KOPT-K1 (cell line): Measurements from ENCODE around the gene ARFGAP1.
A peak's percentile ranks its signal among the peaks of the same experiment; 100 is the strongest.

Experiments
- H3K27ac ChIP-seq: fragments of 200-600 bp; sonication (generic); 2 replicates; pipeline ENCODE4 v1.5.1; 2016; ENCODE audit warnings: antibody characterized with exemption, mild to moderate bottlenecking, low read depth, low read length; ENCODE audit not compliant: poor library complexity, severe bottlenecking
- H3K36me3 ChIP-seq: fragments of 200-600 bp; sonication (generic); 2 replicates; pipeline ENCODE4 v1.5.1; 2017; ENCODE audit warnings: antibody characterized with exemption, mild to moderate bottlenecking, low read length, moderate library complexity; ENCODE audit not compliant: insufficient read depth
- H3K9me3 ChIP-seq: fragments of 200-600 bp; sonication (generic); 2 replicates; pipeline ENCODE4 v1.5.1; 2017; ENCODE audit warnings: antibody characterized with exemption, low read length, mild to moderate bottlenecking; ENCODE audit not compliant: insufficient read depth, poor library complexity, severe bottlenecking

Gene ARFGAP1

DNA sequence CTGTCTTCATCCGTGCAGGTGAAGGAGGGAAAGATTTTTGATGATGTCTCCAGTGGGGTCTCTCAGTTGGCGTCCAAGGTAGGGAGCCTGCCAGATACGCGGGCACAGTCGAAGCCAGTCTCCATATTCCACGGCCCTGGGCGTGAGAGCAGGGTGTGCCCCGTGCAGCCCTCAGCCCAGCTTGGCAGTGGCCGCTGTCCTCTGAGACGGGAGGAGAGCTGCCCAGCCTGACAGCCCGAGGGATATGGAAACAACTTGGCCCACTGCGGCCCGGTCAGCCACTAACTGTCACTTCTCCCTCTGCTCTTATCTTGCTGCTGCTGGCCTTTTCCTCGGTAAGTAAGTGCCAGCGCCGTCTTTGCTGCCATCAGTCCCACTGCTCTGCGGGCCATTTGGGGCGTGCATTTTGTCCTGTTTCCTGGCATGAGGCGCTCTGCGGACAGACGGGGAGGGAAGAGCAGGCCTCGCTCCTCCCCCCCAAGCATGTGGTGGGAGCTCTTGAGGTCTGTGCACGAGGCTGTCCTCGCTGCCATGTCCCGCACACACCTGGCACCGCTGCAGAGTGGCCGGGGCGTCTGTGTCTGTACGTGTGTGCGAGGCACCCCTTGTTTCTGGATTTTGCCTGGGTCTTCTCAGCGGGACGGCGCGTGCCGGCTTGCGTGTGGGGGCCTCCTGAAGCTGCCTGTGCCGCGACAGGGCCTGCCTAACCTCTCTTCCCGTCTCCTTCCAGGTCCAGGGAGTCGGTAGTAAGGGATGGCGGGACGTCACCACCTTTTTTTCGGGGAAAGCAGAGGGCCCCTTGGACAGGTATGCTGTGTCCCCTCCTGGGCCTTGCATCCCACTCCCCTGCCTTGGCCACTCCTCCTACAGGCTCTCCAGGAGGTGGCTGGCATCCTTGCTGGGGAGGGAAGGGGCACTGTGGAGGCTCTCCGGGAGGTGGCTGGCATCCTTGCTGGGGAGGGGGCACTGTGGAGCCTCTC, 13.3 kb downstream of the ARFGAP1 start:
- Histone ChIP-seq H3K9me3 (no peaks in the 10 kb centered on the region), H3K27ac (peak overlapping the region; percentile 97), H3K36me3 (peaks cover 74% of the 10 kb centered on the region)

- peaks cover 63% of the 10 kb centered on the region for H3K36me3 ChIP-seq
- H3K9me3 ChIP-seq: no peaks in the 10 kb centered on the region
- H3K27ac ChIP-seq: no peak overlapping the region
These were observed 14.4 kb downstream of the ARFGAP1 start for GRCh38 chr20:63286781-63287696.

GRCh38 chr20:63287697-63288580, 15.3 kb downstream of the ARFGAP1 start:
- Histone ChIP-seq H3K27ac (no peak overlapping the region), H3K36me3 (peaks cover 56% of the 10 kb centered on the region), H3K9me3 (no peaks in the 10 kb centered on the region)

DNA sequence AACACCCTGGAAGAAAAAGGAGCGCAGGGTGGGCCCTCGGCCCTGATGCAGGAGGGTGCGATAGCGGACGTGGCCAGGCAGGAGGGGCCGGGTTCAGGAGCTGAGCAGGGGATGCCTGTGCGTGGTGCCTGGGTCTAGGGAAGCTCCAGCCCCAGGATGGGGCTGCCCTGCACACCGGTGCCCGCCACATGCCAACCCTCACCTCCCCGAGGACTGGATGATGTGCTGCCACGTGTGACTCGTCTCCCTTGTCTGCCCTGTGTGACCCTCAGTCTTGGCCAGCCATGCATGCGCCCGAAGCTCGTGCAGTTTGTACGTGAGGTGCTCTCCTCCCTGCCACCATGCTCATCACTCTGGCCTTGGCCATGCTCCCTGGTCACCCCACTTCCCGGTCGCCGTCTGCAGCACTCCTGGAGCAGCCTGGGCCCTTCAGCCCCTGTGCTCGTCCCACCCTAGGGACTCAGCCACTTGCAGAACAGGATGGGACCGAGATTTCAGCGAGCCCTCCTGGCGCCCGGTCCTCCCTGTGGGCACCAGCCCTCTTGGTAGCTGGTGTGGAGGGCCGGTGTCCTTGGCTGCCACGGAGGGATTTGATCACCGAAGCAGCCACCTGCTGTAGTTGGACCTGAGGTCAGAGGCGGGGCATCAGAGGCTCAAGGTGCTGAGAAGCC, 16.1 kb downstream of the ARFGAP1 start:
- peaks cover 51% of the 10 kb centered on the region for H3K36me3 ChIP-seq
- H3K27ac ChIP-seq: no peak overlapping the region
- no peaks in the 10 kb centered on the region for H3K9me3 ChIP-seq

GRCh38 chr20:63289311-63290135, 16.9 kb downstream of the ARFGAP1 start:
- Histone ChIP-seq H3K36me3 (peaks cover 51% of the 10 kb centered on the region), H3K27ac (no peak overlapping the region), H3K9me3 (no peaks in the 10 kb centered on the region)

GRCh38 chr20:63290136-63290676, 17.6 kb downstream of the ARFGAP1 start:
- H3K36me3 ChIP-seq: peaks cover 51% of the 10 kb centered on the region
- no peaks in the 10 kb centered on the region for H3K9me3 ChIP-seq
- no peak overlapping the region for H3K27ac ChIP-seq

DNA sequence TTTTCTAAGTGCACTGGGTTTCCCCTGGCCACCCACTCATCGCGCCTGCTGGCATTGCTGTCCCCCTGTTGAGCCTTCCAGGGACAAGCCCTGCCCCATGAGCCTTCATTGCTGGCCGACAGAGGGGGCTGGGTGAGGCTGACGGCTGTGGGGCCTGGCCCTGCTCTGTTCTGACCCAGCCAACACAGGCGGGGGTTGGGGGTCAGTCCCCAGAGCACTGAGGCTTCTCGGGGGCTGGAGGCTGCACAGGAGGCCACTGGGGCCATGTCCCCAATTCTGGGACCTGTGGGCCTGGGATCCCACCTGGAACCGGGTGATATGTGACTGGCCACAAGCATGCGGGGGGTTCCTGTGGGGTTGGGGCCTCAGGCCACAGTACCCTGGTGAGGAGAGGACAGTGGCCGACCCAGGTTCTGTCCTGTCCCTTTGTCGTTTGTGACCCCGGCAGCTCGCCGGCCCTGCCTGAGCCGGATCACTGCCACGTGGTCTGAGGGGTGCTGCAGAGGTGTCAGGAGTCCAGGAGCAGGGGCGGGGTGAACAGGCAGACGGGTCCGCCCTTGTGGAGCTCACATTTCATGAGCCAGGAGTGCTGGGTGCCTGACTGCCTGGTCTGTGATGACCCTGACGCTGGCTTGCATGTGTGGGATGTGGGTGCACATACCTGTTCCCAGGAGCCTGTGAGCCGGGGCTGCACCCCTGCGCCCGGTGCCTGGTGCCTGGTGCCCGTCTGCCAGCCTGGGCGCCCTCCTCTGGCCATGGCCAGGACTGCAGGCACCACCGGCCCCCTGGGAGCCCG, 18.3 kb downstream of the ARFGAP1 start:
- H3K36me3 ChIP-seq: peaks cover 46% of the 10 kb centered on the region
- no peaks in the 10 kb centered on the region for H3K9me3 ChIP-seq
- H3K27ac ChIP-seq: no peak overlapping the region

GRCh38 chr20:63291811-63292210, 19.2 kb downstream of the ARFGAP1 start:
- Histone ChIP-seq H3K36me3 (peaks cover 38% of the 10 kb centered on the region), H3K9me3 (no peaks in the 10 kb centered on the region), H3K27ac (no peak overlapping the region)

DNA sequence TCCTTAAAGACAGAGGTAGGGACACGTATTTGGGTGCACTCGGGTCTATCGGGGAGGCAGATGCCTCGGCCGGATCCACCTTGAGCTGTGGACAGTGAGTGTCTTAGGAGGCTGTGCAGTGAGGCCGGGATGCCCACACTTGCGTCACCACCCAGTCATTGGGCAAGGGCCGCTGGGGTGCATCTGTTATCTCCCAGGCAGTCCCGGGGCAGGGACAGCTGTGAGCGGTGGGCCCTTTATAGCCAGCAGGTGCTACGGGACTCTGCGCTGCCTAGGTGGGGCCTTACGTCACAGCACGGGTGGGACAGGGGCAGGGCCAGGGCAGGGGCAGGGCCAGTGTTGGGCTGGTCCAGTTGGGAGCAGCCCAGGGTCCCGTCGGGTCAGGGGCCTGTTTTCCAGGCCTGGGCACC, 19.7 kb downstream of the ARFGAP1 start:
- Histone ChIP-seq H3K27ac (no peak overlapping the region), H3K36me3 (peaks cover 33% of the 10 kb centered on the region), H3K9me3 (no peaks in the 10 kb centered on the region)

GRCh38 chr20:63292904-63293303, 20.3 kb downstream of the ARFGAP1 start, which contains the start of gene COL20A1:
COL20A1 (plus strand) TSS chr20:63293186; CDS start chr20:63295108, 1,922 bp downstream.
- H3K27ac ChIP-seq: no peak within 1 kb of the TSS

DNA sequence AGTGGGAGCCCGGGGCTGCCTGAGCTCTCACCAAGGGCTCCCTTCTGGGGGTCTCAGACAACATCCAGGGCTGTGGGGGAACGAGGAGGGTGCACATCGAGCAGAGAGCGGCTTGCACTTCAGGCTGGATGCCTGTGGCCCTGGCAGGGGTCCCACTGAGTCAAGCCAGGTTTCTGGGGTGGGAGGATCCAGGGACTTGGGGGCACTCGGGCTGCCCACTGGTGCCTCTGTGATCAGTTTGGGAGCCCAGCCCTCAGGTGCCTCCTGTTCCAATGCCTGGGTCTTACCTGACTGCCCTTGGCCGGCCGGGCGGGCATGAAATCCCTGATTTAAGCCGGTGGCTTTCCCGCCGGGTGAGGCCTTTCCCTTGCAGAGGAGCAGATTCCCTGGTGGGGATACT, 20.8 kb downstream of the ARFGAP1 start:
- Histone ChIP-seq H3K9me3 (no peaks in the 10 kb centered on the region), H3K36me3 (peaks cover 22% of the 10 kb centered on the region)

More at GRCh38 chr20:63292904-63293303, 20.3 kb downstream of the ARFGAP1 start, which contains the start of gene COL20A1:
- H3K36me3 ChIP-seq: peaks cover 27% of the 10 kb centered on the region
- H3K9me3 ChIP-seq: no peaks in the 10 kb centered on the region

DNA sequence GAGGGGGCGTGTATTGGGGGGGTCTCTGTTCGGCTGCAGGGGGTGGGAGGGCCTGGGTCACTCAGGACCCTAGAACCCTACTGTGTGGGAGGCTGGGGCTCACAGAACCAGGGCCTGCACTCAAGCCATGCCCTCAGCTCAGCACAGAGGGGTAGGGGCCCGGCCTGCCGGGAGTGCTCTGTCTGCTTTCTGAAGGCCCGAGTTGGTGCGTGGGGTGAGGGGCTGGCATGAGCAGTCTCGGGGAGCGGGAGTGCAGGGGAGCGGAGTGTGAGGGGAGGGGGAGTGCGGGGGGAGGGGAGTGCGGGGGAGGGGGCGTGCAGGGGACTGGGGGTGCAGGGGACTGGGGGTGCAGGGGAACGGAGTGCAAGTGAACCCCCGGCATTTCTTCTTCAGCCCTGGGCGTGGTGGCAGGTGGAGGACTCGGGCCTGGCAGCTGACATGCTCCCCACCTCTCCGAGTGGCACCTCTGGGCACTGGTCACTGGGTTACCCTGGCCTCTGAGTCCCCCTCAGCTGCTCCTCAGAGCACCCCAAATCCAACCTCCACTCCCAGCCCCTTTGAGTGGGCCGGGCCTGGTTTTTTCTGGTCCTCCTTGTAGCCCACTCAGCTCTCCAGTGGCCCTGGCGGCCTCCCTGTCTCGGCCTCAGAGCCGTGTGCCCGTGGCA, 21.4 kb downstream of the ARFGAP1 start:
- H3K27ac ChIP-seq: no peak overlapping the region
- H3K9me3 ChIP-seq: no peaks in the 10 kb centered on the region
- H3K36me3 ChIP-seq: peaks cover 16% of the 10 kb centered on the region

More for the DNA sequence above, 20.8 kb downstream of the ARFGAP1 start:
- no peak overlapping the region for H3K27ac ChIP-seq
